Measurements from ENCODE around the gene BCAT1.

BCAT1 gene

DNA sequence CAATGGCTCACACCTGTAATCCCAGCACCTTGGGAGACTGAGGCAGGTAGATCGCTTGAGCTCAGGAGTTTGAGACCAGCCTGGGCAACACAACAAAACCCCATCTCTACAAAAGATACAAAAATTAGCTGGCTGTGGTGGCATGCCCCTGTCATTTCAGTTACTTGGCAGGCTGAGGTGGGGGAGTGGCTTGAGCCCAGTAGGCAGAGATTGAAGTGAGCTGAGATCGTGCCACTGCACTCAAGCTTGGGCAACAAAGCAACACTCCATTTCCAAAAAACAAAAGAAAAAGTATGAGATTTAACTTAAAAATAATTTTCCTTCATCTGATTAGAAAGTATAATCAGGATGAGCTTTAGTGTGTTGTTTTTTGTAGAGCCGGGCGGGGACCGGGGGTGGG, 47.9 kb upstream of the BCAT1 start:
- Histone ChIP-seq H3K4me3 (ENCODE audit: insufficient read depth, low read length, poor library complexity, severe bottlenecking) (peak overlapping the region; percentile 53), H3K27ac (ENCODE audit: low read depth, low read length) (peak overlapping the region; percentile 99), H3K9ac (ENCODE audit: low read length) (peak overlapping the region; percentile 83), H2AFZ (ENCODE audit: low read depth, low read length, severe bottlenecking) (no peak overlapping the region), H3K36me3 (ENCODE audit: low read length) (no peaks in the 10 kb centered on the region), H3F3A (ENCODE audit: insufficient read depth) (peaks cover 90% of the 10 kb centered on the region), H3K9me3 (ENCODE audit: insufficient read depth, low read length) (no peaks in the 10 kb centered on the region), H4K20me1 (ENCODE audit: low read depth, low read length) (no peaks in the 10 kb centered on the region), H3K27me3 (ENCODE audit: low read length) (no peaks in the 10 kb centered on the region), H3K4me2 (ENCODE audit: low read depth, low read length, poor library complexity, severe bottlenecking) (peak overlapping the region; percentile 92), H3K9me2 (replicated peaks; ENCODE audit: insufficient read depth, low read length) (no peaks in the 10 kb centered on the region), H3K79me2 (ENCODE audit: insufficient read depth, low read length) (peaks cover 62% of the 10 kb centered on the region)
- TF ChIP-seq EZH2phosphoT487 (conservative IDR thresholded peaks at IDR 0.05; ENCODE audit: low read length), result no peak
- TF ChIP-seq, protein P1, sequence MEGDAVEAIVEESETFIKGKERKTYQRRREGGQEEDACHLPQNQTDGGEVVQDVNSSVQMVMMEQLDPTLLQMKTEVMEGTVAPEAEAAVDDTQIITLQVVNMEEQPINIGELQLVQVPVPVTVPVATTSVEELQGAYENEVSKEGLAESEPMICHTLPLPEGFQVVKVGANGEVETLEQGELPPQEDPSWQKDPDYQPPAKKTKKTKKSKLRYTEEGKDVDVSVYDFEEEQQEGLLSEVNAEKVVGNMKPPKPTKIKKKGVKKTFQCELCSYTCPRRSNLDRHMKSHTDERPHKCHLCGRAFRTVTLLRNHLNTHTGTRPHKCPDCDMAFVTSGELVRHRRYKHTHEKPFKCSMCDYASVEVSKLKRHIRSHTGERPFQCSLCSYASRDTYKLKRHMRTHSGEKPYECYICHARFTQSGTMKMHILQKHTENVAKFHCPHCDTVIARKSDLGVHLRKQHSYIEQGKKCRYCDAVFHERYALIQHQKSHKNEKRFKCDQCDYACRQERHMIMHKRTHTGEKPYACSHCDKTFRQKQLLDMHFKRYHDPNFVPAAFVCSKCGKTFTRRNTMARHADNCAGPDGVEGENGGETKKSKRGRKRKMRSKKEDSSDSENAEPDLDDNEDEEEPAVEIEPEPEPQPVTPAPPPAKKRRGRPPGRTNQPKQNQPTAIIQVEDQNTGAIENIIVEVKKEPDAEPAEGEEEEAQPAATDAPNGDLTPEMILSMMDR (IDR thresholded peaks at IDR 0.05; ENCODE audit: insufficient read depth, low read length, poor library complexity, severe bottlenecking), result no peak

DNA sequence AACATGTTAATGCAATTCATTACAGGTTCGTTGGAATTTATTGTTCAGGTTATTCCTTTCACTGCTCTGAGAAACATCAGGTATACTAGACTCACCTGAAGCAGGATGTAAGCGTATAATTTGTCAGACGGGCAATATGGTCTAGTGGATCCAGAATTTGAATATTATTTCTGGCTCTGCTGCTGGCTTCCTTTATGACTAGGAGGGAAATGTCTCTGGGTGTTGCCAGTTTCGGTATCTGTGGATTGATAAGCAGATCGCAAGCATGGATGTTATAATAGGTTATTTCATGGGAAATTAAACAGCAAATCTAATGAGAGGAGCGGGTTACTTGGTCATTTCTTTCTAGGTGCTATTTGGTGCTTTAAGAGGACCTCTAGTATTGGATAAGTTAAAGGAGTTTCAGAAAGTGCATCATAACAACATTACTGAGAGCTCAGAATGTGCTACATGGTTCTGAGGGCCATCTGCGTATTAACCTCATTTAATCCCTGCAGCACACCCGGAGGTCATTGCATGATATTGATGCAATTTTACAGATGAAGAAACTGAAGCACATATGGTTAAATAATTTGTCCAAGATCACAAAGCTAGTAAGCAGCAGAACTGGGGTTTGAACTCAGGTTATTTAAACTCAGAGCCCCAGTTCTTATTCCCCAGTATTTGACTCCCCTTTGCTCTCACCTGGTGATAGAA, 47.3 kb upstream of the BCAT1 start:
- H3K36me3 ChIP-seq (ENCODE audit: low read length), result no peaks in the 10 kb centered on the region
- peak overlapping the region; percentile 99 for H3K27ac ChIP-seq (ENCODE audit: low read depth, low read length)
- H3K79me2 ChIP-seq (ENCODE audit: insufficient read depth, low read length), result peaks cover 59% of the 10 kb centered on the region
- H3K9ac ChIP-seq (ENCODE audit: low read length), result peak overlapping the region; percentile 83
- H3K9me2 ChIP-seq (replicated peaks; ENCODE audit: insufficient read depth, low read length), result no peaks in the 10 kb centered on the region
- H3K27me3 ChIP-seq (ENCODE audit: low read length), result no peaks in the 10 kb centered on the region
- TF ChIP-seq EZH2phosphoT487 (conservative IDR thresholded peaks at IDR 0.05; ENCODE audit: low read length), result no peak
- TF ChIP-seq, protein P1 (IDR thresholded peaks at IDR 0.05; ENCODE audit: insufficient read depth, low read length, poor library complexity, severe bottlenecking), result no peak
- H3F3A ChIP-seq (ENCODE audit: insufficient read depth), result peaks cover 87% of the 10 kb centered on the region
- H4K20me1 ChIP-seq (ENCODE audit: low read depth, low read length), result no peaks in the 10 kb centered on the region
- no peak overlapping the region for H2AFZ ChIP-seq (ENCODE audit: low read depth, low read length, severe bottlenecking)
- peak overlapping the region; percentile 92 for H3K4me2 ChIP-seq (ENCODE audit: low read depth, low read length, poor library complexity, severe bottlenecking)
- H3K4me3 ChIP-seq (ENCODE audit: insufficient read depth, low read length, poor library complexity, severe bottlenecking), result peak overlapping the region; percentile 53
- no peaks in the 10 kb centered on the region for H3K9me3 ChIP-seq (ENCODE audit: insufficient read depth, low read length)

DNA sequence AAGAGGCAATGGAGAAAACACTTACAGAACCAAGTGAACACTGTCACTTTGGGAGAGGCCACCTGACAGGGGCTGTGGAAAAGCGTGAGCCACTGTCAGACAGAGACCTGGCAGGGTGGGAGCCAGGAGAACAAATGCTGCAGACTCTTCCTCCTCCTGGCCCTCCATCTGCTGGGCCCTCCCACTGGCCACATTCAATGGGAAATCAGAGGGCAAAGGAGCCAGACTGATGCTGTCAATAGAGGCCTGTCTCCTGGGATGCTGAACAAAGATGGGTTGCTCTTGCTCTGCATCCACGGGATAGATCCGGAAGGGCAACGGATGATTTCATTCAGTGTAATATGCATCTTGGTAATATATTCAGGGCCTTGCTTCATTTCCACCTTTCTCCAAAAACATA, 44.9 kb upstream of the BCAT1 start:
- no peaks in the 10 kb centered on the region for H3K9me3 ChIP-seq (ENCODE audit: insufficient read depth, low read length)
- H3K27me3 ChIP-seq (ENCODE audit: low read length), result no peaks in the 10 kb centered on the region
- H3K4me2 ChIP-seq (ENCODE audit: low read depth, low read length, poor library complexity, severe bottlenecking), result peak overlapping the region; percentile 76
- no peaks in the 10 kb centered on the region for H4K20me1 ChIP-seq (ENCODE audit: low read depth, low read length)
- no peaks in the 10 kb centered on the region for H3K9me2 ChIP-seq (replicated peaks; ENCODE audit: insufficient read depth, low read length)
- H3K36me3 ChIP-seq (ENCODE audit: low read length), result no peaks in the 10 kb centered on the region
- H3K4me3 ChIP-seq (ENCODE audit: insufficient read depth, low read length, poor library complexity, severe bottlenecking), result peak overlapping the region; percentile 12
- H3K9ac ChIP-seq (ENCODE audit: low read length), result peak overlapping the region; percentile 58
- peak overlapping the region; percentile 99 for H3K27ac ChIP-seq (ENCODE audit: low read depth, low read length)
- peaks cover 44% of the 10 kb centered on the region for H3K79me2 ChIP-seq (ENCODE audit: insufficient read depth, low read length)
- H2AFZ ChIP-seq (ENCODE audit: low read depth, low read length, severe bottlenecking), result no peak overlapping the region
- no peak for TF ChIP-seq EZH2phosphoT487 (conservative IDR thresholded peaks at IDR 0.05; ENCODE audit: low read length)
- TF ChIP-seq, protein P1 (IDR thresholded peaks at IDR 0.05; ENCODE audit: insufficient read depth, low read length, poor library complexity, severe bottlenecking), result no peak
- H3F3A ChIP-seq (ENCODE audit: insufficient read depth), result peaks cover 63% of the 10 kb centered on the region

All from SU-DHL-6 (cell line).